Activated CD4-positive, alpha-beta T cell treated with anti-CD3 and anti-CD28 coated beads, Interleukin-2, Interleukin-6, amounts not matched to agents 100 ng/mL and 50 ng/mL, durations not matched to agents 16 hours and 8 hours (primary cell): ENCODE measurements around the gene EDAR.

Experiments
- DNase-seq: peaks from one replicate; pipeline ENCODE4 v3.0.0-alpha.2; 2020

EDAR gene

GRCh38 chr2:108988796-108989713 is at the start of gene EDAR:
EDAR (minus strand) TSS chr2:108989220; CDS start chr2:108931014, 58,206 bp downstream.
- peak; percentile 22 for DNase-seq

DNA sequence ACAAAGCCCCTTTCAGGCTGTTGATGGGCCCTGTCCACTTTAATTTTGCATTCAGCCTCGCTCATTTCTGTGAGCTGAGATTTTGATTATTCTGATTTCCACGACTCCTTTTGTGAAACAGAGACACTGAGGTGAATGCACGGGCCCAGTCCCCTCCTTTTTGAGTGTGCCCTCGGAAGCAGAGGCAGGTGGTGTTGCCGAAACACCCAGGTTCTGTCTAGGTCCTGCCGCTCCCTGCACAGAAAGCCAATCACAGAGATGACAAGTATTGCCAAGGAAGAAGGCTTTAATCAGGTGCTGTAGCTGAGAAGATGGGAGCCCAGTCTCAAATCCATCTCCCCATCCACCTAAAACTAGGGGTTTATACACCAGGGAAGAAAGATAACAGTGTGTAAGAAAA is 44.2 kb upstream of the EDAR start:
- DNase-seq = no peak

- DNase-seq = peak; percentile 5
These were observed 43.3 kb upstream of the EDAR start for GRCh38 chr2:109032229-109032820.

GRCh38 chr2:109031476-109032228 is 42.6 kb upstream of the EDAR start:
- DNase-seq = peak; percentile 65

- DNase-seq = no peak
These were observed 42.0 kb upstream of the EDAR start for GRCh38 chr2:109030870-109031475.

- DNase-seq = no peak
These were observed 40.6 kb upstream of the EDAR start for GRCh38 chr2:109029490-109030201.

- no peak for DNase-seq
These were observed 39.9 kb upstream of the EDAR start for GRCh38 chr2:109028738-109029489.

DNA sequence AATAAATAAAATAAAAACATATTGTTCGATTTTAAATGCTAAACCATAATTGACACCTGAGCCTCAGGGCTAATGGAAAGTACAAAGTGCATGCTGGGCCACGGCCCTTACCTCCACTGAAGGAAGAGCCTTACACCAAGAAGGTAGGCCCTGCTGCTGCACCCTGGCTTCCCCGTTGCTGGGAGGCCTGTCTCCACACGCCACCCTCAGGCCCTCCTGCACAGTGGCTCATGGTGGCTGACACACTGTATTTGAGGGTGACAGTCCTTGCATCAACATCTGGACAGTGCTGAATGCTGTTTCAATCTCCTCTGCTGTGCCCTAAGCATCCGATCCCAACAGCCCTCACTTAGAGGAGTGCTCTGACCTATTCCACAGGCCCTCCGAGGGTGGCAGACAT is 39.3 kb upstream of the EDAR start:
- no peak for DNase-seq

DNA sequence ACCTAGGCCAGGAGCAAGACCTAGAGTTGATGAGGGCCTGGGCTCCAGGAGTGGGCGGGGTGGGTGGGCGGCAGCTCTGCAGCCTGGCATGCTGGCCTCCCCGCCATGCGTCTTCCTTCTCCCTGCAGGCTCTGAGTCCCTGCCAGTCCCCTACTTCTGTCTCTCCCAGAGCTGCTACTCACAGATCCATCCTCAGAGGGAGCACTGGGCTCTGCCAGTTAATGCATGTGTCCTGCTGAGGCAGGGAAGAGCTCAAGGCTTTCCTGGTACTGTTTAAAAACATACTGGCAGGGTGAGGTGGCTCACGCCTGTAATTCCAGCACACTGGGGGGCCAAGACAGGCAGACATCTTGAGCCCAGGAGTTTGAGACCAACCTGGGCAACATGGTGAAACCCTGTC is 38.7 kb upstream of the EDAR start:
- no peak for DNase-seq

GRCh38 chr2:109024477-109024876 is 35.5 kb upstream of the EDAR start:
- no peak for DNase-seq

GRCh38 chr2:109021895-109022300 is 32.9 kb upstream of the EDAR start:
- DNase-seq = no peak

DNA sequence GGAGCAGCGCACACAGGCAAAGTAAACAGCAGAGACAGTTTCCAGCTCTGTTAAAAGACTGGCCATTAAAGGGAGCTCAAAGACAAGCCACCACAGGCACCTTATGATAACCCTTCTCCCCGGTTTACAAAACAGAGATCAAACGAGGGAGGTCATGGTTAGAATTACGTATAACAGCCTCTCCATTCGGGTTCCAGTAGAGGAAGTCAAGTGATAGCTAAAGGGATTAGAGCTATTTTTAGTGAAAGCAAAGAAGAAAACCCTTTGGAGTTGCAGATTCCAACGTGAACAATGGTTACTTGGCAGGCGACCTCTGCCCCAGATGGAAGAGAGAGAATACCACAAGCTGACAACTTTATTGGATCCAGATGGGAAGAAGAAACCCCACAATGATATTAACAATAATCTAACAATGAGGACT is 31.2 kb upstream of the EDAR start:
- no peak for DNase-seq

DNA sequence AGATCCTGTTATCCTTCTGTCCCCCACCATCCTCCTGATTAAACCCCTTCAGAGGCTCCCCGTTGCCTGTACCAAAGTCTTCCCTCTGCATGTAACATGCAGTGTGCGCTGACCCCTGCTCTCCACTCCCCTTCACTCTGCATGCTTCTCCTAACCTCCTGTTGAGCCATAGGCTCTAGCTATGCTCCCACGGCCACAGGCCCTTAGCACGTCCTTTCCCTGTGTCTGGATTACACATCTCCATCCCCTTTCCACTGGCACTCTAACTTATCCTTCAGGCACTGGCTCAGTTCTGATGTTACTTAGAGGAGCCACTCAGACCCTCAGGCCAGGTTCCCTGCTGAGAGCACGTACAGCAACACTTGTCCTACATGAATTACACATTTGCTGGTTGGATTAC is 29.4 kb upstream of the EDAR start:
- no peak for DNase-seq

GRCh38 chr2:109017017-109017416 is 28.0 kb upstream of the EDAR start:
- DNase-seq = no peak

- DNase-seq = no peak
These were observed 27.4 kb upstream of the EDAR start for GRCh38 chr2:109016376-109016775.

GRCh38 chr2:109014476-109014875 is 25.5 kb upstream of the EDAR start:
- no peak for DNase-seq

DNA sequence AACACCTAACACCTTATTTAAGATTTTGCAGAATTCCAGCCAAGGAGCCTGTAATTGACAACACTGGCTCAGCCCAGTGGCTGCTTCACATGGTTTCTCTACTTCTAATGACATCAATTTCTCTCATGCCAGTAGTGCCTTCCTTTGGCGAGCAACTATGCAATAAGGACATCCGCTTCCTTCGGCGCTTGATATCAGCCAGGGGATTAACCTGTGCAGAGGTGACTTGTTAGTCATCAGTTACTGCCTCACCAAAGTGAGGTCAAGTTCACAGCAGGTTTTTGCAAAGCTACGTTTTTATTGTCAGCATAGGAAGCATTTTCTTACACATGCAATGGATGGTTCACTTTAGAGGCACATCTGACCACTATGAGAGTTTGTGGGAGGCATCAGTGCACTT is 24.0 kb upstream of the EDAR start:
- DNase-seq = no peak

DNA sequence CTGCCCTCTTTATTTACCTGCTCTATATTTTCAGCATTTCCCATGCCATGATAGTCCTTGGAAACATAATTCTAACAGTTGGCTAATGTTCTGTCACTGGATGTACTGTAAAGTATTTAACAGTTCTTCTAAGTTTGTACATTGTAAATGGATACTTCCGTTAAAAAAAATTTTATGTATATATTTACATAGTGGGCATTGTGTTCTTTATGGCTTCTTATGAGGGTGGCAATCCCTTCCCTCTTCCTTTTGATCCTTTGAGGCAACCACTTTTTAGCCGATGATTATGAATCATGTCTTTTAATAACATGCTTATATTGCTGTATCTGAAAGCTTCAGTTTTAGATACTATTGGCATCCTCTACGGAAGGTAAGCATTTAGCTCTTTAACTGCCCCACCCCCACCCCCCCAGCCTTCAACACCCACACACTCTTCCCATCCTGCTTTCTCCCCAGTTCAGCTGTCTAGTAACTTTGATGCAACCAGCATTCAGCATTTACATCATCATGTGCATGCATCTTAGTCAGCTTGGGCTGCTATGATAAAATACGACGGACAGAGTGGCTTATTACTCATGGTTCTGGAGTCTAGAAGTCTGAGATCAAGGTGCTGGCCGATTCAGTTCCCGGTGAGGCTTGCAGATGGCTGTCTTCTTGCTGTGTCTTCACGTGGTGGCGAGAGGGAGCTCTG is 21.0 kb upstream of the EDAR start:
- no peak for DNase-seq

GRCh38 chr2:109006971-109007370 is 18.0 kb upstream of the EDAR start:
- no peak for DNase-seq

DNA sequence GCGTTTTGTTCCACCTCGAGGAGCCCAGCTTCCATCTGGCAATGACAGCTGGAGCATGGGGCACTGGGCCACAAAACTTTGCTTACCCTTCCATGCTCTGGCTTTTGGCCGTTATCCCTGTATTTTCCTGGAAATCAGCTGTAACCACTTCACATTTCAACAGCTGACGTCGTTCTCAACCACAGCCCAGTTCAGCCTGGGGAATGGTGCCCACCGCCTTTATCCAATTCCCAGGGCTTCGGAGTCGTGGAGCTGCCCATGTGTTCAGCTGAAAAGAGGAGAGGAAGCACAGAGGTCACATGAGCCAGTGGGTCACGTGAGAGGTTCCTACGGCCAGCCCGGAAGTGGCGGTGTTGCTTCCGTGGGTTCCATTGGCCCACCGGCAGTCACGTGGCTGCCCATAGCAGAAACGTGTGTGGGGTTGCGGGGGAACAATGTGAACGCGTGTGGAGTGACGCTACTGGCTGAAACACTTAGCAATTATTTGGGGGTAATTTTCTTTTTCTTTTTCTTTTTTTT is 16.7 kb upstream of the EDAR start:
- no peak for DNase-seq

DNA sequence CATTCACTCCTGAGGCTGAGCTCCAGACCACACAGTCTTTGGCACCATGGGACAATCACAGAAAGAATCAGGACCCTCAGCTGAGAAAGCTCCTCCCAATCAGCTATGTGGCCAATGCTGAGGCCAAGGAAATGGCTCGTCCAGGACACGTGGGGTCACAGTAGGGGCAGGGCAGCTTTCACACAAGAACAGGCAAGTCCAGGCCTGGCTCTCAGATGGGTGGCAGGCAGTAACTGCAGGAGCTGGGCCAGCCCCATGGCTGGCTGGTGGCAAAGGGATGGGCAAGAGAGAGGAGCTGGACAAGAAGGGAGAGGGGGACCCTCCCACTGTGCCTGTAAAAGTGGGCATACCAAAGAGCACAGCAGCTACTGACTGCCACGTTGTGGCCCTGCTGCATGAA is 12.2 kb upstream of the EDAR start:
- DNase-seq = no peak
